ENCODE data around the gene FN1. TPM values are rescaled to one million over a fixed set of nuclear protein-coding genes. Genes with fewer than 3 reads are reported as not detected.
"Not testable (repeated sequence)": the region's sequence is repeated elsewhere in the genome, so short reads cannot be mapped to it uniquely, and the experiment has no call there.

Gene FN1
- total RNA-seq, 1 experiment from 2014 or later, result 564 TPM

GRCh38 chr2:215409331-215410127 lies 26.3 kb downstream of the FN1 start:
- ChIA-PET POLR2A (interaction anchor here (0.5 to 1.1 kb wide), 7 partner anchors 13 to 877 kb away, joined by 3 to 4 read pairs (median 3); no protein-coding TSS in a partner anchor), CTCF (interaction anchor here (0.6 to 1.4 kb wide), 5 partner anchors 9 to 402 kb away, joined by 3 to 4 read pairs (median 3); no protein-coding TSS in a partner anchor)
- Mint-ChIP-seq H3K27me3 (ENCODE audit: insufficient read depth, unreplicated experiment) (no peaks in the 10 kb centered on the region), H3K4me1 (ENCODE audit: insufficient read depth, unreplicated experiment) (peaks cover 19% of the 10 kb centered on the region), H3K36me3 (ENCODE audit: insufficient read depth, unreplicated experiment) (peaks cover 26% of the 10 kb centered on the region), H3K9me3 (ENCODE audit: unreplicated experiment) (no peaks in the 10 kb centered on the region), H3K27ac (ENCODE audit: low read depth, unreplicated experiment) (peak overlapping the region; percentile 27), H3K4me3 (ENCODE audit: unreplicated experiment) (no peak overlapping the region)
- TF ChIP-seq CTCF (IDR thresholded peaks at IDR 0.05; ENCODE audit: unreplicated experiment), result no peak
- intact Hi-C loops (cut with micrococcal nuclease), result no loop called here
- BruUV-seq (replicated peaks), result no TSS peak
- DNase-seq (ENCODE audit: unreplicated experiment), result no peak

- H3K27ac Mint-ChIP-seq (ENCODE audit: low read depth, unreplicated experiment); CTCF ChIA-PET; BruUV-seq (replicated peaks); H3K4me3 Mint-ChIP-seq (ENCODE audit: unreplicated experiment); H3K9me3 Mint-ChIP-seq (ENCODE audit: unreplicated experiment); DNase-seq (ENCODE audit: unreplicated experiment); intact Hi-C loops (cut with micrococcal nuclease); H3K27me3 Mint-ChIP-seq (ENCODE audit: insufficient read depth, unreplicated experiment): not testable (repeated sequence)
- Mint-ChIP-seq H3K36me3 (ENCODE audit: insufficient read depth, unreplicated experiment) (peaks cover 26% of the 10 kb centered on the region), H3K4me1 (ENCODE audit: insufficient read depth, unreplicated experiment) (peaks cover 17% of the 10 kb centered on the region)
- POLR2A ChIA-PET, result interaction anchor here (0.6 kb wide), 1 partner anchor 37 kb away, joined by 3 read pairs; no protein-coding TSS in a partner anchor
Measured at GRCh38 chr2:215408441-215408840, 27.4 kb downstream of the FN1 start.

- no TSS peak for BruUV-seq (replicated peaks)
- Mint-ChIP-seq H3K27ac (ENCODE audit: low read depth, unreplicated experiment) (no peak overlapping the region), H3K4me3 (ENCODE audit: unreplicated experiment) (no peak overlapping the region), H3K27me3 (ENCODE audit: insufficient read depth, unreplicated experiment) (no peaks in the 10 kb centered on the region), H3K36me3 (ENCODE audit: insufficient read depth, unreplicated experiment) (peaks cover 26% of the 10 kb centered on the region), H3K9me3 (ENCODE audit: unreplicated experiment) (no peaks in the 10 kb centered on the region), H3K4me1 (ENCODE audit: insufficient read depth, unreplicated experiment) (peaks cover 11% of the 10 kb centered on the region)
- intact Hi-C loops (cut with micrococcal nuclease), result no loop called here
- CTCF ChIA-PET, result interaction anchor here (0.8 to 1.3 kb wide), 2 partner anchors 24 to 31 kb away, joined by 3 read pairs; no protein-coding TSS in a partner anchor
- POLR2A ChIA-PET, result interaction anchor here (0.6 to 0.8 kb wide), 3 partner anchors 11 to 37 kb away, joined by 3 read pairs; no protein-coding TSS in a partner anchor
- TF ChIP-seq CTCF (IDR thresholded peaks at IDR 0.05; ENCODE audit: unreplicated experiment), result no peak
- DNase-seq (ENCODE audit: unreplicated experiment), result no peak
Measured at GRCh38 chr2:215407590-215408264, 28.1 kb downstream of the FN1 start.

- no TSS peak for BruUV-seq (replicated peaks)
- H3K27ac Mint-ChIP-seq (ENCODE audit: low read depth, unreplicated experiment), result no peak overlapping the region
- peaks cover 8% of the 10 kb centered on the region for H3K4me1 Mint-ChIP-seq (ENCODE audit: insufficient read depth, unreplicated experiment)
- no peaks in the 10 kb centered on the region for H3K27me3 Mint-ChIP-seq (ENCODE audit: insufficient read depth, unreplicated experiment)
- DNase-seq (ENCODE audit: unreplicated experiment), result no peak
- H3K9me3 Mint-ChIP-seq (ENCODE audit: unreplicated experiment), result no peaks in the 10 kb centered on the region
- CTCF ChIA-PET, result interaction anchor here (0.6 to 1.3 kb wide), 3 partner anchors 24 to 513 kb away, joined by 3 read pairs; no protein-coding TSS in a partner anchor
- H3K36me3 Mint-ChIP-seq (ENCODE audit: insufficient read depth, unreplicated experiment), result peaks cover 27% of the 10 kb centered on the region
- H3K4me3 Mint-ChIP-seq (ENCODE audit: unreplicated experiment), result no peak overlapping the region
- no peak for TF ChIP-seq CTCF (IDR thresholded peaks at IDR 0.05; ENCODE audit: unreplicated experiment)
- POLR2A ChIA-PET, result interaction anchor here (0.7 to 0.8 kb wide), 2 partner anchors 11 to 15 kb away, joined by 3 read pairs; no protein-coding TSS in a partner anchor
- intact Hi-C loops (cut with micrococcal nuclease), result no loop called here
Measured at GRCh38 chr2:215407061-215407460, 28.8 kb downstream of the FN1 start.
